B cell (primary cell): ENCODE data around the gene MPP2.

Experiments used
- CTCF ChIP-seq: fragments of 200-600 bp; IDR thresholded peaks from one replicate; pipeline ENCODE4 v1.8.0; 2022; ENCODE audit warnings: antibody characterized with exemption, mild to moderate bottlenecking
- EZH2 ChIP-seq: IDR thresholded peaks from 2 replicates; pipeline ENCODE4 v1.6.1; 2012; ENCODE audit warnings: borderline replicate concordance, low read depth, mild to moderate bottlenecking, moderate library complexity, low read length; ENCODE audit not compliant: insufficient read depth, poor library complexity, severe bottlenecking

GRCh38 chr17:43916385-43916784, 9.0 kb upstream of the MPP2 start:
- TF ChIP-seq CTCF (no peak), EZH2 (no peak)
